HG02943 (cell line): Measurements from ENCODE around the gene JPH4.
A peak's percentile ranks its signal among the peaks of the same experiment; 100 is the strongest.

Experiments used
- ATAC-seq: cut with Tn5 transposase; IDR thresholded peaks from one replicate; pipeline ENCODE4 v1.9.1; 2021; ENCODE audit warnings: mild to moderate bottlenecking, low read depth, moderate library complexity; ENCODE audit not compliant: unreplicated experiment

JPH4 gene

DNA sequence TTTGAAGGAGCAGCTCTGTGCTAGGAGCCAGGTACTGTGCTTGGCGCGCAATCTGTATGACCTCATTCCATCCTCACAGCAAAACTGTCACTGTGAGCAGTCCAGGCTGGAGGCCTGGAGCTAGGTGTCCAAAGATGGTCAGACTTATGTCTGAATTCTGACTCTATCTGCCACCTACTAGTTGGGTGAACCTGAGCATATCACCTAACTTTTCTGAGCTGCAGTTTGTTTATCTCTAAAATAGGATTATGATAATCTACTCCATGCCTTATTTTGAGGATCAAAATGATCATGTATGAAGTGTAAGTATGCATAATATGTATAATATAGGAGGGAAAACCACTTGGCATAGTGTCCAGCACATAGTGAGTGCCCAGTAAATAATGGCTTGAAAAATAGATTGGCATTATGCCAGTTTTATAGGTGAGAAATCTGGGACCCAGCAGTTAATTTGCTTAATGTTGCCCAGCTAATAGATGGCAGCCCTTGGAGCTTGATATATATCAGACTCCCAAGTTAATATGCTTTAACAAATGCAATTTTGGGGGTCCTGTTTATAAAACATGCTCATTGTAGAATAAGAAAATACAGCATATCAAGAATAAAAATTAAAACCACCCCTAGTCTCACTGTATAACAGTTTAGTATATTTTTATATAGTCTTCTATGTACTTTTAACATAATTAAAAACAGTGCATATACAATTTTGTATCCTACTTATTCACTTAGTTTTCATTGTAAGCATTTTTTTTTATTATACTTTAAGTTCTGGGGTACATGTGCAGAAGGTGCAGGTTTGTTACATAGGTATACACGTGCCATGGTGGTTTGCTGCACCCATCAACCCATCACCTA is 4.5 kb upstream of the JPH4 start:
- no peak for ATAC-seq

DNA sequence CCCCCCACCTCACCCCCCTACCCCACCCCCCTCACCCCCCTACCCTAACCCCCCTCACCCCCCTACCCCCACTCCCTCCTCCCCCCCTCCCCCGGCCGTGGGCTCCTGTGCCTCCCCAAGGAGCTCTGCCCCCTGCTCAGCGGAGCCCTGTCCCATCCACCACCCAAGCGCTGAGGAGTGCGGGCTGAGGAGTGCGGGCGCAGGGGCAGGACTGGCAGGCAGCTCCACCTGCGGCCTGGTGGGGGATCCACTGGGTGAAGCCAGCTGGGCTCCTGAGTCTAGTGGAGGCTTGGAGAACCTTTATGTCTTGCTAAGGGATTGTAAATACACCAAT is 2.3 kb upstream of the JPH4 start:
- ATAC-seq = no peak

DNA sequence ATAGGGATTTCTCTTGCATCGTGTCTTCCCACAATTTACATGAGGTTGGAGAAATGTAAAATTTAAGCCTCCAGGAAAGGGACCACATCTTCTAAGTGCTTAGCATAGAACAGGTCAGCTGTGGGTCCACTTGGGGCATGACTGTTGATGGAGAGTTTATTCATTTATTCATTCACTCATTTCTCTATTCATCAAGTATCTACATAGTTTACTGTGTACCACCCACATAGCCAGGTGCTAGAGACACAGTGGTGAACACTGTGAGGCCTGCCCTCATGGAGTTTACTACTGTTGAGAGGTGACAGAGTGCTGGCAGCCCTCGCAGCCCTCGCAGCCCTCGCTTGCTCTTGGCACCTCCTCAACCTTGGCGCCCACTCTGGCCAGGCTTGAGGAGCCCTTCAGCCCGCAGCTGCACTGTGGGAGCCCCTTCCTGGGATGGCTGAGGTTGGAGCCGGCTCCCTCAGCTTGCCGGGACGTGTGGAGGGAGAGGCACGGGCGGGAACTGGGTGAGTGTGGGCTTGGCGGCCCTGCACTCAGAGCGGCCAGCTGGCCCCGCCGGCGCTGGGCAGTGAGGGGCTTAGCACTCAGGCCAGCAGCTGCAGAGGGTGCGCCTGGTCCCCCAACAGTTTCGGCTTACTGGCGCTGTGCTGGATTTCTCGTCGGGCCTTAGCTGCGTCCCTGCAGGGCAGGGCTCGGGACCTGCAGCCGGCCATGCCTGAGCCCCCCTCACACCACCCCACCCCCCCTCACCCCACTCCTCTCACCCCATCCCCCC is 1.7 kb upstream of the JPH4 start:
- ATAC-seq = no peak

DNA sequence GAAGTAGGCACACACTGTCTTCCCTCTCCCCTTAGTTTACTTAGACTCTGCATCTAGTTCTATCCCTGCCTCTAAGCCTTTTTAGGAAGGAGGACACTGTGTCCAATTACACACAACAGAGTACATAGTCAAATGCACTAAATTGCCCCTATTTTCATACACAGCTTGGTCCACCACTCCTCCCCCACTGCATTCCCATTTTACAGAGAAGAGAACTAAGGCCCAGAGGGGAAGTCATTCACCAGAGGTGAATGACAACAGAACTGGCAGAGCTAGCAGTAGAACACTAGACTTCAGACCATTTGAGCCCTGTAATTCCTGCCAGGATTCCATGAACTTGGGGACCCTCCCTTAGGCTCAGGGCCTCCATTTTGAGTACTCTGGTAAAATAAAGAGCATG is 1.1 kb upstream of the JPH4 start:
- no peak for ATAC-seq

DNA sequence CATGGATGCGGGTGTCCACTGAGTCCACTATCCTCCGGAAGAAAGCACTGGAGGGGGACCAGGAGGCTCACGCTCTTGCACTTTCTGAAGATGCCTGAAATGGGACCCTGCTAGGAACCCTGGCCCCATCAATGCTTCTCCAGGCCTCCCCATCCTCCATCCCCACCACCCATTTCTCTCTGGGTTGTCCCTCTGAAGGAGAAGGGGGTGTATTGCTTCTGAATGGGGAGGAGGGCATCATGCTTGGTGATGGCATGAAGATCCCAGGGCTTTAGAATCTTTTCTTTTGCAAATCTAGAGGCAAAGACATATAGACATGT is 681 bp upstream of the JPH4 start:
- no peak for ATAC-seq

DNA sequence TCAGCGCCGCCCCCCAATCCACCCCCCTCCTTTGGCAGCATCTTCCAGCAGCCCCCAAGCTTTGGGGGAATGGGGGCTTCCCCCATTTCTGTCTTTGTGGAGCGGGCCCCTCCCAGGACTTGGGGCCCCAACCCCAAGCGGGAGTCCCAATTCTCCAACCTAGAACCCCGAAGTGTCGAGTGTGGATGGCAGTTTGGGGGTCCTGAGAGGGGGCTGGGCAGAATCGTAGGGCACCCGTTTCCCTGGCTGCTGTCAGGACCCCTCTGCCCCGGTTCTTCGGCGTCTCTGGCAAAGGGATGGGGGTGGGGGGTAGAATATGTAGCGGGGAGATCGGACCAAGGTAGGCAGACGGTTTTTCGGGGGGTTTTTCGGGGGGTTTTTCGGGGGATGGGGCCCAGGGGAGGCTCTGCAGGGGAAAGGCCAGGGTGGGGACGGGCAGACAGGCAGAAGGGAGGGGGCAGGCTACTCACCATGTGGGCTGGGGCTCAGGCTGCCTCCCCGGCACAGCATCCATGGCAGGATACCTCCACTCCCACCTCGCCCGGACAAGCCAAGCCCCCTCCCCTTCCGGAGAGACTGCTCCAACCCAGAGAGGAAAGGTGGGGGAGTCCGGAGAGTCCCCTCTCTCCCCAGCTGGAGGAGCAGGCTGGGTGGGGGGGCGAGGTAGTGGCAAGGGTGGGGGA is 739 bp downstream of the JPH4 start:
- ATAC-seq = no peak

DNA sequence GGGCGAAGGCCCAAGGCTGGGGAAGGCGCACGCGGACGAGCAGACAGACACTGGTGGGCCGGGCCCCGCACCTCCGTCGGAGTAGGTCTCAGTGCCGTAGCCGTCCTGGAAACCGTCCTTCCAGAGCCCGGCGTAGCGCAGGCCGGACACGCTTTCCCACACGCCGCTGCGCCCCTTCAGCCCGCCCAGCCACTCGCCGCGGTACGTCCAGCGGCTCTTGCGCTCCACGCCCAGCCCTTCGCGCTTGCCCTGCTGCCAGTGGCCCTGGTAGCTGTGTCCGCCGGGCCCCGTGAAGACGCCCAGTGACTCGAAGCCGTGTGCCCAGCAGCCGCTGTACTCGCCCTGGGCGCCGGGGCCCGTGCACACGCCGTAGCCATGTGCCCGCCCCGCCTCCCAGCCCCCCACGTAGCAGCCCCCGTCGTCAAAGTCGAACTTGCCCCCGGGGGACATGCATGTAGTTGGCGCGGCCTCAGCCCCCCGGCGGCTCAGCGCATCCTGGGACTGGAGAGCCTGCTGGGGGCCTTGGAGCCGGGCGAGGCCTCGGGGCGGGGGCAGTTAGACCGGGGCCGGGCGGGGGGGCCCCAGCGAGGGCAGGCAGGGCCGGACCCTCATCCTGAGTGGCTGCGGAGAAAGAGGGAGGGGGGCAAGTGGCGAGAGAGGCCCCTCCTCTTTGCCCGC is 1.4 kb downstream of the JPH4 start:
- ATAC-seq = no peak

DNA sequence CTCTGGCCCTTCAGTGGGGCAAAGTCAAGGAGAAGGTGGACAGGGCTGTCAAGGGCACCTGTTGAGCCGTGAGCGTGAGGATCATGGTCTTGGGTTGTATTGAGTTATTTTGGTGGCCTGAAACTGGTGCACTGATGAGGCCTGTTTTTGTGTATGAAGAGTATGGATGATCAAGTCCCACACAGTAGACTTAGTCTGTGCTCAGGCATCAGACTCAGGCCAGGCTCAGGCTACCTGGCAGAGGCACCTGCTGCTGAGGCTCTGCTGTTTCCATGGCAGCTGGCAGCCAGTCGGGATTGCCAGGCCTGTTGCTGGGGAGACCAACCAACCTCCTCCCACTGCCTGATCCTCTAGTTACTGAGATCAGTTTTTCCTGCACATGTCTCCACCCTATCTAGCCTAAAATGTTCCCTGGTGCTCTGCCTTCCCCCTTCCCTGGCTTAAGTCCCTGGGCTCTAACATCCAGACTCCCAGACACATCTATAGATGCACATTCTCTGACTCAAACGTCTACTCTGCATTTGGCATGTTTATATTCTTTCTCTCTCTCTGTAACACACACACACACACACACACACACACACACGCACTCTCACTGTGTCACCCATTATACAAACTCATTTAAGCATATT is 5.1 kb downstream of the JPH4 start:
- ATAC-seq = no peak

DNA sequence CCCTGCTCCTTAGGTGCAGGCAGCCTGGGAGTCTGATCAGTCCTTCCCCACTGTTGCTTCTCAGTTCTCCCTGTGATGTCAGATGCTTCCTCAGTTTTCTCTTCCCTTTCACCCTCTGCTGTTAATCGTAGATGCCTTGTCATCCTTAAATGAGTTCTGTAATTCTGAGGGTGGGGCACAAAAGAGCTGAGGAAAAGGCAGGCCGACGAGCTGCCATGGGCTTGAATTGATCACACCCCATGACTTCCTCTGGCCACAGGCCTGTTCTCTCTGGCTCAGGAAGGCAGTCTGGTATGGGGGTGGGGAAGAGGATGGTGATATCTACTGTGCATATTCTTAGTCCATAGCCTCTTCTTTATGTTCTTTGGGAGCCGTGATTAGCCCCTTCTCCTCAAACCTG is 5.8 kb downstream of the JPH4 start:
- ATAC-seq = no peak

DNA sequence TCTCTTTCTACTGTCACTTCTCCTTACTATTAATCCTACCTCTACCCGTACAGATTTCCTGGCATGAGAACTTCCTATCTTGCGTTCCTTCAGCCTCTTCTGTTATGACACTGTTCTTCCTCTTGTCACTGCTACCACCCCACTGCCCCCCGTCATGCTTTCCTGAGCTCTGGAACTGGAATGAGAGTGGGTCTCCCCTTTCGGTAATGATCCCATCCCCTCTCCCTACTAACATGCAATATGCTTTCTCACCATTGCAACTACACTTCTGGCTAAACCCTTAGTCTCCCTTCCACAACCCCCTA is 6.1 kb downstream of the JPH4 start:
- no peak for ATAC-seq

DNA sequence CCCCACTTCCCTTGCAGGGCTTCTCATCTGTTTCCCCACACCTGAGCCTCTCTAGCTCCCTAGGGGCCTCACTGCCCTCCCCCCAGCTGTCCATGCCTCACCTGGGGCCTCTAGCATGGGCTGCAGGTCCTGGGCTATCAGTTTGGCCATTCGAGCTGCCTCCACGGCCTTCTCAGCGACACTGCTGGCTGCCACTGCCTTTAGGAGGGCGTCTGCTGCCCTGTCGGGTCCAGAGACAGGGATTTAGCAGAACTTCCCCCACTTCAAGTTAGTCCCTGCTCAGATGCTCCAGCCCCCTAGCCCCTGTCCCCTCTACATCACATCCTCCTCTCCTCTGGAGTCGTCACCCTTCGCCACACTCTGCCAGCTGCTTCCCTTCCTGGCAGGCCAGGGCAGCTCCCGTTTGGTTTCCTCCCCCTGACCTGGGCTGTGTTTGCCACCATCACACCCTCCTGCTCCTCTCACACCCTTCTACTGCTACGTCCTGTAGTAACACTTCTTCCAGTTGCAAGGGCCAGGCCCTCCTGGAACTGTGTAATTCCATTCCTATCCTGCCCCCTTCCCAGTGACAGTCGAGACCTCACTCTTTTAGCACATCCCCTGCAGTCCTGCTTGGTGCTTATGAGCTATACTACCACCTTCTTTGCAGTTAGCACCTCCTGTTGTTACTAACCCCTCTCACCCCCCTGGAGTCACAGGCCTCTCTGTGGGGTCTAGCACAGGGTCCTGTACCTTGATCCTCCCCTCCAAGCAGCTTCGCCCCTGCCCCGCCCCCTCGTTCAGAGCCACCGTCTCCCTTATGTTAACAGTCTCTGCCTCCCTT is 6.7 kb downstream of the JPH4 start:
- no peak for ATAC-seq

DNA sequence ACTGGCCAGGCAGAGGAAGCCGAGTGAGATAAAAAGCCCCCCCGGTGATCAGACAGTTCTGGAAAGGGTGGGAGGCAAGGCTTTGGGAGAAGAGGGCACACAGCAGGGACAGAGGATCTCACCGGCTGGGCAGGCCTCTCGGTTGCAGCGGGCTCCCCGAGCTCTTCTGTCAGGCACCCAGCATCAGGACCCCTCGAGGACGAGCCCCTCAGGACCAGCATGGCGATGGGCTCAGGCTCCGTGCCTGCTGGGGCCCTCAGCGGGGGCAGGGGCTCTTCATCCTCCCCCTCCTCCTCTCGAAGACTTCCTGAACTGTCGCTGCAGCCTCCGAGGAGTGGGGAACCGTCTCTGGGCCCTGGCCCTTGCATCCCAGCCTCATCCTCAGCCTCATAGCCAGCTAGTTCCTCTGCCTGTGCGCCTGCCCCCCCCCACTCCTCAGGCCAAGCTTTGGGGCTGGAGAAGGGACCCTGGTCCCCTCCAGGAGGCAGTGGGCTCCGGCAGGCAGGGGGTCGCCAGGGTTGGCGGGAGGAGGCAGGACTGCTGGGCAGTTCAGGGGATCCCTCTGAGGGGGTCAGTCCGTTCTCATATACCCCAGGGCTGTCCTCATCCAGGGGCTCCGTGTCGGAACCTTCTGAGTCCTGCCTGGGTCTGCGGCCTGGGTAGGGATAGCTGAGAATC is 7.6 kb downstream of the JPH4 start:
- no peak for ATAC-seq

DNA sequence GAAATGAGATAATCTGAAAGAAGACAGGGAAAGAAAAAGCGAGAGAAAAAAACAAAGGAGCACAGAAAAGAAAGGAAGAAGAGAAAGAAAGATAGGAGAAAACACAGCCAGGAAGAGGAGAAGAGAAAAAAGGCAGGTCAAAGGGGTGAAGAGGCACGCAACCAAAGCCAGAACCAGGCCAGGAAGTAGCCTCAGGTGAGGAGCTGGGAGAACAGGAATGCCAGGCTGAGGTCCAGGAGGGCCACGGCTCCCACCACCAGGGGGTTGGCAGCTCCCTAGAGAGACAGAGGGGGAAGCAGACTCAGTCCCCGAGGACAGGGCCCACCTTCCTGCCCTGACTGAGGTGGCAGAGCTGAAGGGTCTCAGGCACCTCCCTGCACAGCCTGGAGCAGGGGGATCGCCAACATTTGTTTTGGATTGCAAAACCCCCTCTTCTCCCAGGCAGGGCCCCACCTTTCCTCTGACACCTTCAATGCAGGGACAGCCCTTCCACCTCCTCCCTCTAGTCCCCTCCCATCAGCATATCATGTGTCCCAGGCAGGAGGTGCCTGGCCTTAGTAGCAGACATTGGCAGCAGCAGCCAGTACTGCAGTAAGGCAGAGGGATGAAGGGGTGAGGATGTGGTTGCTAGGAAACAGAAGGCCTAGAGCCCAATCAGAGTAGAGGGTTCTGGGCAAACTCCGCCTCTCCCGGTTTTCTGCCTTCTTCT is 9.0 kb downstream of the JPH4 start:
- no peak for ATAC-seq

DNA sequence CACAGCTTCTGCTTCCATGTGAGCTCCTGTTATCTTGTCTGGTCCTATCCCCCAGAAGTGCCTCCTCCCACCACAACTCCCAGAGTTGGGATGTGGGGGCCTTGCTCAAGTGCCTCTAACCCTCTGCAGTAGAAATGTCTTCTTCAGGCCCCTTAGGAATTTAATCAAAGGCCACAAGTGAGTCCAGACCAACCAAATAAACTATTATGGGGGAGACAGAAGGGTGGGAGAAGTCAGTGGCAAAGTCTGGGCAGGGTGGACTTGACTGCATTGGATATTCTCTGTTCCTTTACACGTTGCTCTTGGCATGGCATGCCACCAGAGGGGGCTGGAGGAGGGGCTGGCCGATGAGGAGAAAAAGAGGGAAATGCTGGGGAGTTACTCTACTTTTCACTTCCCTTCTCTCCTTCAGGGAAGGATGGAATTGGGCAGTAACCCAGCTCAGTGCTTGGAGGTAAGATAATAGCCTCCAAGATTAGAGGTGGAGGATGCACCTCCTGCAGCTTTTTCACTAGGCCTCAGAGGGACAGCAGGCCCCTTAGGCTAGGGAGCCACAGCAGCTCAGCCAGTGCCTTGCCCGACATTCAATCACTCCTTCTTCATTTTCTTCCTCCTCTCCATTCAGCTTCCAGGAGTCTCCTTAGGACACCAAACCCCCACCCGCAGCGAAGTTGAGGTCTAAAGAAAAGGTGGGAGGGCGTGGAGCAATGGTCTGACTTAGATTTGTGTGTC is 9.8 kb downstream of the JPH4 start:
- ATAC-seq = no peak

DNA sequence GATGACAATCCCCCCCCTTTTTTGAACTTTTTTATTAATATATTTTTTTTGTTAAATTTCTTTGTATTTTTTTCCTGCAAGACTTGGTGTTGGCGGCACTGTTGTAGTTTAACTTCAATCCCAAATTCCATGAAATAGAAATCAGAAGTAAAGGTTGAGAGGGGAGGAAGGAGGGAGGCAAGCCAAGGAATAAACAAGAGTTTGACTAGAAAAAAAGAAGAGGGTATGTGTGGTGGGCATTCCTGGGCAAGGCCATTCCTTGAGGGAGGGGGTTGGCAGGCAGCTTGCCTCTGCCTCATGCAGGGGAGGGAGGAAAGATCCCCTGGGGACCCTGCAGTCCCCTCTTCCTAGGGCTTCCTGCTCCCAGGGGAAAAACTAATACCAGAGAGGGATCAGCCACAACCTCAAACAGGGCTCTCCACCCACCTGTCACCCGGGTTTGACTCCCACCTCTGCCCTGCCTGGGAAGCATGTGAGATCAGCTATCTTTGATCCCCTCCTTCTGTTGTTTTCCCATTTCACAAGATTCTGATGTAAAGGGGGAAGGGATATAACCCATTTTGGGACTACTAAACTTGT is 10.5 kb downstream of the JPH4 start:
- ATAC-seq = no peak

DNA sequence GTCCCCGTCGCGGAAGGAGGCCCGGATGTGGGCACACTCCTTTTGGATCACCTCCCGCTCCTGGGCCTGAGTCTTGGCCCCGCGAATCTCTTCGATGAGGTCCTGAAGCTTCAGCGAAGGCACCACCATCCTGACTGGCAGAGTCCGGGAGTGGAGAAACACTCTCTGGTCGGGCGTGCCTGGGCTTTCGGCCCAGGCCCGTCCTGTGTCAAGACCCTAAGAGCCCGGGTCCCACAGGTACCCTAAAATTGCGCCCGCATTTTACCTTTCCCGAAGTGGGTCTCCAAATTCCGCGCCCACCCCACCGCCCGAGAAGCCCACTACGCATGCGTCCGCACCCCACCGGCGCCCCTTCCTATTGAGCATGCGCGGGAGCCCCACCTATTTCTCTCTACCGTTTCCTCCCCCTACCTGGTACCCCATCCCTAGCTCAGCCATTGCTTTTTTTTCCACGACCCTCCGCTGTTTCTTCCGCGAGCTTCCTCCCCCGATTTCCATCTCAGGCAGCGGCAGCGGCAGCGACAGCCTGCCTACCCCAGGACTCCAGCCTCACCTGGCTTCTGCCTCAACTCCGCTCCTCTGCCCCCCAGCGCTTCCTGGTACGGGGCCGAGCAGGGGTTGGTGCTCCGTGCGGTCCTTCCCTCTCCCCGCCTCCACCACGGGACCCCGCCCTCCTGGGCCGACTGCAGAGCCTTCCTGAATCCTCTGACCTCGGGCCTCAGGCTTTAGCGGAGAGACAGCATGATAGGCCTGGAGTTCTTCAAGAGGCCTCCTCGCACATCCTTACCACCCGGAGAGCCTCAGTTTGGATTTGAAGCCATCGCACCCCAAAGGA is 11.2 kb downstream of the JPH4 start, which contains the start of gene AP1G2:
TSS of gene AP1G2 (minus strand) at position 606 of the 835 bp plus-strand sequence. CDS start at position 129, 477 bp downstream.
- ATAC-seq = peak; percentile 80

DNA sequence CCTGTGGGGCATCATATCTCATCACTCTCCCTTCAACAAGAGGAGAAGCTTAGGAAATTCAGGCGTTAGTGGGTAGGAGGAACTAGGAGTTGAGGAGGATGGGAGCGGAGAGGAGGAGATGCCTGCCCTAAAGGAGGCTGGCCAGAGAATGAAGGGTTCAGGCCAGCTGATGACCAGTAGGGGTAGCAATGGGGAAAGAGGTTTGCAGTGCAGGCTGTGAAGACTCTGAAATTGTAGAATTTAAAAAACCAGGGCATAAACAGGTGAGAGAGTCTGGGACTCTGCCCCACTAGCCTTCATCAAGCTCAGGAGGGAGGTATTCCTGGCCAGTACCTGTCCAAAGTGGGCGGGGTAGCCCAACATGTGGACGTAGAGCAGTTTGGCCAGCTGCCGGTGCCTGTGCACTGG is 11.8 kb downstream of the JPH4 start:
- ATAC-seq = peak; percentile 10
